Measurements from ENCODE around the gene FMO2.

GRCh38 chr1:171254859-171255258, 69.8 kb downstream of the FMO2 start:
- TF ChIP-seq CTCF (IDR thresholded peaks at IDR 0.05), result no peak
- TF ChIP-seq POLR2A (IDR thresholded peaks at IDR 0.05), result no peak
- TF ChIP-seq POLR2AphosphoS5 (IDR thresholded peaks at IDR 0.05), result no peak
- no peak for TF ChIP-seq EP300 (IDR thresholded peaks at IDR 0.05)
